ENCODE measurements around the gene FTO.

Gene FTO

GRCh38 chr16:54144572-54144947 is 440.6 kb downstream of the FTO start:
- no peak for DNase-seq (ENCODE audit: low read depth)
- no peak overlapping the region for H3K4me3 ChIP-seq (ENCODE audit: control insufficient read depth, low read depth, low read length)
- no peak for TF ChIP-seq CTCF (IDR thresholded peaks at IDR 0.05; ENCODE audit: control insufficient read depth, insufficient read depth, low read depth, low read length, missing control alignments)

- no peak overlapping the region for H3K4me3 ChIP-seq (ENCODE audit: control insufficient read depth, low read depth, low read length)
- DNase-seq (ENCODE audit: low read depth): no peak
- TF ChIP-seq CTCF (IDR thresholded peaks at IDR 0.05; ENCODE audit: control insufficient read depth, insufficient read depth, low read depth, low read length, missing control alignments): no peak
Measured at GRCh38 chr16:54145881-54146280, 441.9 kb downstream of the FTO start.

GRCh38 chr16:54148974-54149373 is 445.0 kb downstream of the FTO start:
- no peak for TF ChIP-seq CTCF (IDR thresholded peaks at IDR 0.05; ENCODE audit: control insufficient read depth, insufficient read depth, low read depth, low read length, missing control alignments)
- H3K4me3 ChIP-seq (ENCODE audit: control insufficient read depth, low read depth, low read length): no peak overlapping the region
- no peak for DNase-seq (ENCODE audit: low read depth)

GRCh38 chr16:54150861-54151260 is 446.9 kb downstream of the FTO start:
- no peak overlapping the region for H3K4me3 ChIP-seq (ENCODE audit: control insufficient read depth, low read depth, low read length)
- TF ChIP-seq CTCF (IDR thresholded peaks at IDR 0.05; ENCODE audit: control insufficient read depth, insufficient read depth, low read depth, low read length, missing control alignments): no peak
- no peak for DNase-seq (ENCODE audit: low read depth)

GRCh38 chr16:54152362-54153239 is 448.6 kb downstream of the FTO start:
- DNase-seq (ENCODE audit: low read depth): no peak
- no peak overlapping the region for H3K4me3 ChIP-seq (ENCODE audit: control insufficient read depth, low read depth, low read length)
- TF ChIP-seq CTCF (IDR thresholded peaks at IDR 0.05; ENCODE audit: control insufficient read depth, insufficient read depth, low read depth, low read length, missing control alignments): no peak

GRCh38 chr16:54153240-54153934 is 449.4 kb downstream of the FTO start:
- no peak for DNase-seq (ENCODE audit: low read depth)
- H3K4me3 ChIP-seq (ENCODE audit: control insufficient read depth, low read depth, low read length): no peak overlapping the region
- no peak for TF ChIP-seq CTCF (IDR thresholded peaks at IDR 0.05; ENCODE audit: control insufficient read depth, insufficient read depth, low read depth, low read length, missing control alignments)

Data from AG09309 (cell line).